ENCODE results near the gene GABRB1. TPM values are rescaled to one million over a fixed set of nuclear protein-coding genes. Genes with fewer than 3 reads are reported as not detected.

GABRB1 gene
- total RNA-seq, 2 experiments from 2014 or later = not detected

- no peak for TF ChIP-seq CTCF (IDR thresholded peaks at IDR 0.05)
- H3K4me1 Mint-ChIP-seq (ENCODE audit: low read depth) = no peaks in the 10 kb centered on the region
- ChIA-PET CTCF (no interaction called here), POLR2A (no interaction called here)
- H3K4me3 Mint-ChIP-seq = no peak overlapping the region
- no peak for ATAC-seq
- no peak overlapping the region for H3K27ac Mint-ChIP-seq
- H3K36me3 Mint-ChIP-seq (ENCODE audit: low read depth) = no peaks in the 10 kb centered on the region
- peaks cover 10% of the 10 kb centered on the region for H3K27me3 Mint-ChIP-seq
- DNase-seq = no peak
- intact Hi-C loops (cut with micrococcal nuclease) = no loop called here
- no peaks in the 10 kb centered on the region for H3K9me3 Mint-ChIP-seq
Observed at GRCh38 chr4:47118192-47118929, 87.0 kb downstream of the GABRB1 start.

- POLR2A ChIA-PET = no interaction called here
- DNase-seq (no peak), ATAC-seq (no peak)
- TF ChIP-seq CTCF (IDR thresholded peaks at IDR 0.05) = no peak
- H3K27ac Mint-ChIP-seq = no peak overlapping the region
- no peak overlapping the region for H3K4me3 Mint-ChIP-seq
- H3K9me3 Mint-ChIP-seq = no peaks in the 10 kb centered on the region
- CTCF ChIA-PET = interaction anchor here (1.4 to 2.2 kb wide), 2 partner anchors 88 to 276 kb away, joined by 4 to 6 read pairs; no protein-coding TSS in a partner anchor
- H3K36me3 Mint-ChIP-seq (ENCODE audit: low read depth) = no peaks in the 10 kb centered on the region
- intact Hi-C loops (cut with micrococcal nuclease) = no loop called here
- no peaks in the 10 kb centered on the region for H3K4me1 Mint-ChIP-seq (ENCODE audit: low read depth)
- H3K27me3 Mint-ChIP-seq = peaks cover 5% of the 10 kb centered on the region
Observed at GRCh38 chr4:47120783-47121182, 89.4 kb downstream of the GABRB1 start.

GRCh38 chr4:47122592-47123291 is 91.4 kb downstream of the GABRB1 start:
- ATAC-seq = peak; percentile 70
- H3K9me3 Mint-ChIP-seq = no peaks in the 10 kb centered on the region
- H3K27me3 Mint-ChIP-seq = peaks cover 3% of the 10 kb centered on the region
- no peaks in the 10 kb centered on the region for H3K36me3 Mint-ChIP-seq (ENCODE audit: low read depth)
- H3K4me3 Mint-ChIP-seq = no peak overlapping the region
- H3K4me1 Mint-ChIP-seq (ENCODE audit: low read depth) = no peaks in the 10 kb centered on the region
- intact Hi-C loops (cut with micrococcal nuclease) = no loop called here
- peak; percentile 85 for TF ChIP-seq CTCF (IDR thresholded peaks at IDR 0.05)
- POLR2A ChIA-PET = no interaction called here
- H3K27ac Mint-ChIP-seq = no peak overlapping the region
- peak; percentile 60 for DNase-seq
- CTCF ChIA-PET = interaction anchor here (0.6 to 2.2 kb wide), 28 partner anchors 9 to 286 kb away, joined by 3 to 24 read pairs (median 3); no protein-coding TSS in a partner anchor

DNA sequence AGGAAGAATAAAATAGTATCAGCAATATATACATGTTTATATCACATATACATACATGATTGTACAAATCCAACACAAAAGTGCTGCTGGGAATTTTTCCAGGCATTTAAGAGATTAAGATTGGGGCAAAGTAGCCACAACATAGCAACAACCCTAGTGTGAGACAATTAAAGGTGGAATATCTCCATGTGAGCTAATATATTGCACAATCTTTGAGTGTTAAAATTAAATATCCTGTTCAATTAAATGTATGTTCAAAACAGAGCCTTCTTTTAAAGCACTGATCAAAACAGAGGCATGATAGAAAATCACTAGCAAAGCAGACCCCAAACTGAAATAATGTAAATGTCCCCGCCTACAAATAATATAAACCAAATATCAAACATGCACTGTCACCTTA is 97.6 kb downstream of the GABRB1 start:
- Mint-ChIP-seq H3K4me3 (no peak overlapping the region), H3K4me1 (ENCODE audit: low read depth) (no peaks in the 10 kb centered on the region), H3K9me3 (no peaks in the 10 kb centered on the region), H3K27ac (no peak overlapping the region), H3K27me3 (peaks cover 2% of the 10 kb centered on the region), H3K36me3 (ENCODE audit: low read depth) (no peaks in the 10 kb centered on the region)
- no peak for ATAC-seq
- DNase-seq = no peak
- ChIA-PET CTCF (no interaction called here), POLR2A (no interaction called here)
- intact Hi-C loops (cut with micrococcal nuclease) = no loop called here
- no peak for TF ChIP-seq CTCF (IDR thresholded peaks at IDR 0.05)

- CTCF ChIA-PET = interaction anchor here (0.8 kb wide), 1 partner anchor 13 kb away, joined by 3 read pairs; no protein-coding TSS in a partner anchor
- intact Hi-C loops (cut with micrococcal nuclease) = no loop called here
- ATAC-seq = no peak
Observed at GRCh38 chr4:47135210-47135609, 103.8 kb downstream of the GABRB1 start.

More at GRCh38 chr4:47135210-47135609, 103.8 kb downstream of the GABRB1 start:
- no peak overlapping the region for H3K27ac Mint-ChIP-seq
- no peaks in the 10 kb centered on the region for H3K9me3 Mint-ChIP-seq
- TF ChIP-seq CTCF (IDR thresholded peaks at IDR 0.05) = no peak
- no peaks in the 10 kb centered on the region for H3K4me1 Mint-ChIP-seq (ENCODE audit: low read depth)
- POLR2A ChIA-PET = no interaction called here
- no peak overlapping the region for H3K4me3 Mint-ChIP-seq
- H3K27me3 Mint-ChIP-seq = no peaks in the 10 kb centered on the region
- DNase-seq = no peak
- no peaks in the 10 kb centered on the region for H3K36me3 Mint-ChIP-seq (ENCODE audit: low read depth)
